CD8-positive, alpha-beta memory T cell (primary cell): ENCODE measurements around the gene WWC1. TPM values are rescaled to one million over a fixed set of nuclear protein-coding genes. Genes with fewer than 3 reads are reported as not detected.

Experiments
- CTCF ChIA-PET: fragments of 350-600 bp; sonication (Branson Sonifier 250); formaldehyde crosslinking; loops from one replicate; lab custom pipeline; 2021; ENCODE audit warnings: antibody characterized with exemption; lab: Charles Lee
- POLR2A ChIA-PET: fragments of 350-600 bp; sonication (Branson Sonifier 250); formaldehyde crosslinking; loops from one replicate; lab custom pipeline; 2021; ENCODE audit warnings: antibody characterized with exemption; lab: Charles Lee
- DNase-seq, 5 donors: peaks; one replicate each; pipeline versions ENCODE4 v3.0.0 to v3.0.0-alpha.2; 2020 to 2022; ENCODE audit warnings: mixed read lengths in 1 of 5
- H3K27ac ChIP-seq: one replicate; pipeline ENCODE4 v1.7.0; 2013; ENCODE audit warnings: low read depth, mild to moderate bottlenecking, low read length, moderate library complexity
- H3K27me3 ChIP-seq: 2 replicates; pipeline ENCODE4 v1.7.0; 2013; ENCODE audit warnings: low read length, mild to moderate bottlenecking; ENCODE audit not compliant: insufficient read depth, poor library complexity, severe bottlenecking
- H3K36me3 ChIP-seq: 2 replicates; pipeline ENCODE4 v1.7.0; 2013; ENCODE audit warnings: mild to moderate bottlenecking, low read length, moderate library complexity; ENCODE audit not compliant: insufficient read depth
- H3K4me1 ChIP-seq: 2 replicates; pipeline ENCODE4 v1.7.0; 2013; ENCODE audit warnings: mild to moderate bottlenecking, low read length, moderate library complexity; ENCODE audit not compliant: insufficient read depth
- H3K4me3 ChIP-seq: 2 replicates; pipeline ENCODE4 v1.7.0; 2013; ENCODE audit warnings: mild to moderate bottlenecking, low read length
- H3K9me3 ChIP-seq: 2 replicates; pipeline ENCODE4 v1.7.0; 2013; ENCODE audit warnings: mild to moderate bottlenecking, low read length
- H3K27ac Mint-ChIP-seq, 8 donors: one replicate each; pipeline ENCODE4 v1.8.0; 2020 to 2021; ENCODE audit warnings: mixed read lengths in 8 of 8, mild to moderate bottlenecking in 6 of 8, inconsistent platforms in 3 of 8, moderate library complexity in 3 of 8
- H3K27me3 Mint-ChIP-seq, 2 donors: one replicate each; pipeline ENCODE4 v1.8.0; 2020 to 2021; ENCODE audit warnings: mixed read lengths in 2 of 2, mild to moderate bottlenecking in 1 of 2, moderate library complexity in 1 of 2
- H3K36me3 Mint-ChIP-seq, 3 donors: one replicate each; pipeline ENCODE4 v1.8.0; 2020 to 2021; ENCODE audit warnings: mixed read lengths in 3 of 3, inconsistent platforms in 1 of 3, mild to moderate bottlenecking in 1 of 3
- H3K4me1 Mint-ChIP-seq, 3 donors: one replicate each; pipeline ENCODE4 v1.8.0; 2020 to 2021; ENCODE audit warnings: mixed read lengths in 3 of 3, inconsistent platforms in 1 of 3, mild to moderate bottlenecking in 1 of 3
- H3K4me3 Mint-ChIP-seq, 7 donors: one replicate each; pipeline ENCODE4 v1.8.0; 2020 to 2021; ENCODE audit warnings: mixed read lengths in 7 of 7, mild to moderate bottlenecking in 6 of 7, moderate library complexity in 4 of 7, inconsistent platforms in 2 of 7
- H3K9me3 Mint-ChIP-seq, 5 donors: one replicate each; pipeline ENCODE4 v1.8.0; 2020 to 2022; ENCODE audit warnings: mixed read lengths in 5 of 5, mild to moderate bottlenecking in 3 of 5, moderate library complexity in 2 of 5, inconsistent platforms in 1 of 5
- polyA plus RNA-seq: library from polyadenylated mRNA; unstranded; fragments of 300-500 nt; fragmentation: Illumina TruSeq; gene quantifications from one replicate; pipeline ENCODE4 v1.2.3, GENCODE V29; 2021
- total RNA-seq, 2 experiments: library from RNA; stranded (reverse); gene quantifications; one replicate each; pipeline ENCODE4 v1.2.3, GENCODE V29; 2021

Gene WWC1
- total and polyA plus RNA-seq, 3 experiments from 2014 or later, result 0.52 to 1.8 (median 0.77) TPM

- Histone ChIP-seq H3K36me3 (no peaks in the 10 kb centered on the region), H3K4me3 (no peak overlapping the region), H3K27me3 (no peaks in the 10 kb centered on the region), H3K4me1 (no peaks in the 10 kb centered on the region), H3K27ac (no peak overlapping the region), H3K9me3 (no peaks in the 10 kb centered on the region)
- POLR2A ChIA-PET, result no interaction called here
- CTCF ChIA-PET, result no interaction called here
- Mint-ChIP-seq H3K36me3 (no peaks in the 10 kb centered on the region), H3K27ac (no peak overlapping the region), H3K4me3 (no peak overlapping the region), H3K27me3 (peaks cover 16 to 39% of the 10 kb centered on the region in 2 donors), H3K4me1 (no peaks in the 10 kb centered on the region), H3K9me3 (peaks cover 0 to 2% (median 0%) of the 10 kb centered on the region in 5 donors)
- no peak for DNase-seq
These were observed 33.6 kb downstream of the WWC1 start for GRCh38 chr5:168324859-168325630.

- no peaks in the 10 kb centered on the region for H3K4me1 Mint-ChIP-seq
- ChIA-PET CTCF (no interaction called here), POLR2A (no interaction called here)
- Histone ChIP-seq H3K4me1 (no peaks in the 10 kb centered on the region), H3K27ac (no peak overlapping the region), H3K36me3 (no peaks in the 10 kb centered on the region), H3K27me3 (no peaks in the 10 kb centered on the region), H3K9me3 (no peaks in the 10 kb centered on the region), H3K4me3 (no peak overlapping the region)
- peaks cover 16 to 43% of the 10 kb centered on the region in 2 donors for H3K27me3 Mint-ChIP-seq
- peaks cover 0 to 2% (median 0%) of the 10 kb centered on the region in 5 donors for H3K9me3 Mint-ChIP-seq
- no peak for DNase-seq
- no peak overlapping the region for H3K27ac Mint-ChIP-seq
- no peak overlapping the region for H3K4me3 Mint-ChIP-seq
- no peaks in the 10 kb centered on the region for H3K36me3 Mint-ChIP-seq
These were observed 35.6 kb downstream of the WWC1 start for GRCh38 chr5:168327019-168327421.

GRCh38 chr5:168327451-168327850 is 36.0 kb downstream of the WWC1 start:
- ChIA-PET POLR2A (no interaction called here), CTCF (no interaction called here)
- peaks cover 0 to 2% (median 0%) of the 10 kb centered on the region in 5 donors for H3K9me3 Mint-ChIP-seq
- H3K36me3 ChIP-seq, result no peaks in the 10 kb centered on the region
- H3K27me3 Mint-ChIP-seq, result peaks cover 16 to 42% of the 10 kb centered on the region in 2 donors
- no peak overlapping the region for H3K27ac Mint-ChIP-seq
- H3K27ac ChIP-seq, result no peak overlapping the region
- no peak overlapping the region for H3K4me3 Mint-ChIP-seq
- H3K4me1 ChIP-seq, result no peaks in the 10 kb centered on the region
- H3K9me3 ChIP-seq, result no peaks in the 10 kb centered on the region
- no peaks in the 10 kb centered on the region for H3K36me3 Mint-ChIP-seq
- DNase-seq, result no peak
- no peaks in the 10 kb centered on the region for H3K4me1 Mint-ChIP-seq
- no peak overlapping the region for H3K4me3 ChIP-seq
- H3K27me3 ChIP-seq, result no peaks in the 10 kb centered on the region

GRCh38 chr5:168327994-168328393 is 36.5 kb downstream of the WWC1 start:
- Mint-ChIP-seq H3K27me3 (peaks cover 16 to 42% of the 10 kb centered on the region in 2 donors), H3K27ac (no peak overlapping the region), H3K4me3 (no peak overlapping the region), H3K36me3 (no peaks in the 10 kb centered on the region), H3K9me3 (peaks cover 0 to under 1% (median 0%) of the 10 kb centered on the region in 5 donors), H3K4me1 (no peaks in the 10 kb centered on the region)
- no peak for DNase-seq
- Histone ChIP-seq H3K9me3 (no peaks in the 10 kb centered on the region), H3K27ac (no peak overlapping the region), H3K4me1 (no peaks in the 10 kb centered on the region), H3K27me3 (no peaks in the 10 kb centered on the region), H3K36me3 (no peaks in the 10 kb centered on the region), H3K4me3 (no peak overlapping the region)
- CTCF ChIA-PET, result no interaction called here
- POLR2A ChIA-PET, result no interaction called here

- H3K27me3 Mint-ChIP-seq, result peaks cover 18 to 42% of the 10 kb centered on the region in 2 donors
- POLR2A ChIA-PET, result no interaction called here
- H3K9me3 ChIP-seq, result no peaks in the 10 kb centered on the region
These were observed 37.4 kb downstream of the WWC1 start for GRCh38 chr5:168328814-168329213.

GRCh38 chr5:168329302-168329701 is 37.9 kb downstream of the WWC1 start:
- CTCF ChIA-PET, result no interaction called here

More at GRCh38 chr5:168328814-168329213, 37.4 kb downstream of the WWC1 start:
- Mint-ChIP-seq H3K9me3 (peaks cover 0 to 2% (median 0%) of the 10 kb centered on the region in 5 donors), H3K4me3 (no peak overlapping the region), H3K27ac (no peak overlapping the region), H3K36me3 (no peaks in the 10 kb centered on the region), H3K4me1 (no peaks in the 10 kb centered on the region)
- H3K27ac ChIP-seq, result no peak overlapping the region
- CTCF ChIA-PET, result no interaction called here
- H3K27me3 ChIP-seq, result no peaks in the 10 kb centered on the region
- no peaks in the 10 kb centered on the region for H3K36me3 ChIP-seq
- H3K4me1 ChIP-seq, result no peaks in the 10 kb centered on the region
- DNase-seq, result no peak
- no peak overlapping the region for H3K4me3 ChIP-seq

GRCh38 chr5:168332042-168332441 is 40.6 kb downstream of the WWC1 start:
- H3K27ac ChIP-seq, result no peak overlapping the region
- DNase-seq, result no peak
- H3K4me1 ChIP-seq, result no peaks in the 10 kb centered on the region
- ChIA-PET POLR2A (no interaction called here), CTCF (no interaction called here)
- H3K9me3 ChIP-seq, result no peaks in the 10 kb centered on the region
- no peak overlapping the region for H3K4me3 ChIP-seq
- H3K4me1 Mint-ChIP-seq, result no peaks in the 10 kb centered on the region
- no peaks in the 10 kb centered on the region for H3K36me3 Mint-ChIP-seq
- H3K9me3 Mint-ChIP-seq, result peaks cover 0 to 2% (median 0%) of the 10 kb centered on the region in 5 donors
- H3K4me3 Mint-ChIP-seq, result no peak overlapping the region
- no peaks in the 10 kb centered on the region for H3K36me3 ChIP-seq
- H3K27me3 ChIP-seq, result no peaks in the 10 kb centered on the region
- H3K27me3 Mint-ChIP-seq, result peaks cover 10 to 32% of the 10 kb centered on the region in 2 donors
- no peak overlapping the region for H3K27ac Mint-ChIP-seq

More at GRCh38 chr5:168329302-168329701, 37.9 kb downstream of the WWC1 start:
- Mint-ChIP-seq H3K36me3 (no peaks in the 10 kb centered on the region), H3K4me3 (no peak overlapping the region), H3K9me3 (peaks cover 0 to 2% (median 0%) of the 10 kb centered on the region in 5 donors), H3K27ac (no peak overlapping the region), H3K4me1 (no peaks in the 10 kb centered on the region), H3K27me3 (peaks cover 18 to 42% of the 10 kb centered on the region in 2 donors)
- POLR2A ChIA-PET, result no interaction called here
- no peak for DNase-seq
- no peak overlapping the region for H3K4me3 ChIP-seq
- H3K27ac ChIP-seq, result no peak overlapping the region
- H3K9me3 ChIP-seq, result no peaks in the 10 kb centered on the region
- no peaks in the 10 kb centered on the region for H3K27me3 ChIP-seq
- H3K4me1 ChIP-seq, result no peaks in the 10 kb centered on the region
- no peaks in the 10 kb centered on the region for H3K36me3 ChIP-seq

GRCh38 chr5:168334280-168334679 is 42.8 kb downstream of the WWC1 start:
- H3K9me3 Mint-ChIP-seq, result peaks cover 0 to 5% (median 0%) of the 10 kb centered on the region in 5 donors
- POLR2A ChIA-PET, result no interaction called here
- no peak for DNase-seq
- peaks cover 0 to 2% (median 0%) of the 10 kb centered on the region in 3 donors for H3K36me3 Mint-ChIP-seq
- no peaks in the 10 kb centered on the region for H3K9me3 ChIP-seq
- H3K27ac ChIP-seq, result no peak overlapping the region
- H3K27ac Mint-ChIP-seq, result no peak overlapping the region
- H3K4me1 Mint-ChIP-seq, result no peaks in the 10 kb centered on the region
- no peaks in the 10 kb centered on the region for H3K4me1 ChIP-seq
- H3K4me3 ChIP-seq, result no peak overlapping the region
- no peaks in the 10 kb centered on the region for H3K36me3 ChIP-seq
- peaks cover 10 to 21% of the 10 kb centered on the region in 2 donors for H3K27me3 Mint-ChIP-seq
- no peak overlapping the region for H3K4me3 Mint-ChIP-seq
- H3K27me3 ChIP-seq, result no peaks in the 10 kb centered on the region
- CTCF ChIA-PET, result no interaction called here
